KBM-7 (cell line): ENCODE measurements around the gene AP1S3.
A peak's percentile ranks its signal among the peaks of the same experiment; 100 is the strongest.
"Not testable (repeated sequence)": the region's sequence is repeated elsewhere in the genome, so short reads cannot be mapped to it uniquely, and the experiment has no call there.

Source experiments
- DNase-seq: peaks from one replicate; pipeline ENCODE4 v3.0.0-alpha.2; 2015
- in situ Hi-C: fragments of 300-500 bp; cut with MboI; formaldehyde crosslinking; loops from 2 replicates; pipeline ENCODE4 v1.14.3; 2020; ENCODE audit warnings: low sequenced_read_pairs, low pct_unique_long_range_greater_than_20kb, mixed read lengths

AP1S3 gene

DNA sequence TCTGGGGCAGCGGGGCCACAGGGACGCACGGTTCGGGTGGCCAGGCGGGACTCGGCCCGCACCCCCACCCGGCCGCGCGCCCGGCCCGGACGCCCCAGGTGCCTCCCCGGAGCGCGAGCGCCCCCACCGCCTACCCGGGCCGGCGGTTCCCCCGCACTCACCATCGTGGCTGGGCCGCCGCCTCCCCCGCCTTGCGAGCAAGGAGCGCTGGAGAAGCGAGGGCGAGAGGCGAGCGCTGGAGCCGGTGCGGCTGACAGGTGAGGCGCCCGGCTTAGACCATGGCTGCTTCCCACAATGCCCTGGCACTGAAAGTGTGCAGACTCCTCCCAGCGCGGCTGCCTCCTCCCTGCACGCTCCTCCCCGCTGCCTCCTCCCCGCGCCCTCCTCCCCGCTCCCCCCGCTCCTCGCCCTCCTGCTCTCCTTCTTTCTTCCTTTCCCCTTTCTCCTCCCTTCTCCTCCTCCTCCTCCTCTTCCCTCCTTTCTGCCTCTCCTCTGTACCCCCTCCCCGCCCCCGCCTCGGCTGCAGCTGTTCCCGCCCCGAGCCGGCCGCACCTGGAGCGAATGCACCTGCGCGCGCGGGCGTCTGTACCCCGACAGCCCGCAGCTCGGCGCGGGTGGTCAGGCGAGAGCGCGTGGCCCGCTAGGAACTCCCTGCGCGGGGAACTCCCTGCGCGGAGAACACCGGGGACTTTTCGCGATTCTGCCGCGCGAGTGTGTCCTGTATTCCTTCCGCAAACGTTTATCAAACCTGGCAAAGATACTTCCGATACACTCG is at the start of gene AP1S3:
Gene AP1S3, minus strand, starts transcription at position 296 of the 775 bp plus-strand sequence. Its CDS starts 132 bp downstream, at position 164.
- in situ Hi-C loops, result no loop called here
- DNase-seq, result peak; percentile 66

DNA sequence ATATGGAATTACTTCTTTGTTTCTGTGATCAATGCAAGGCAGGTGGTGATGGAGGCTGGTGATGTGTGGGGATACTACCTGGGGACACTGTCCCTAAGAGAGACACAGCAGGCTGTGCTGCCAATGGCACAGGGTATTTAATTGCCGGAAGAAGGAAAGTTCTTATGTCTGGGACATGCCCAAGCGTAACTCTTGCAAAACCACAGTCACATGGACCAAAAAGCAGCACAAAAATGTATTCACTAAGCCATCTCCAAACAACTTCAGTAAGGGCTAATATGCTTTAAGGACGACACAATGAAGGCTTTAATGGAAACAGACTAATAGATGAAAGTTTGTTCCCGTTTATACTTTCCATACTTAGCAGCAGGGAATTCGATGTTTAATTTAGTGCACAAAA is 49.7 kb upstream of the AP1S3 start:
- peak; percentile 31 for DNase-seq
- in situ Hi-C loops, result no loop called here

GRCh38 chr2:223886726-223887125 is 49.3 kb upstream of the AP1S3 start:
- in situ Hi-C loops, result no loop called here
- DNase-seq, result no peak

DNA sequence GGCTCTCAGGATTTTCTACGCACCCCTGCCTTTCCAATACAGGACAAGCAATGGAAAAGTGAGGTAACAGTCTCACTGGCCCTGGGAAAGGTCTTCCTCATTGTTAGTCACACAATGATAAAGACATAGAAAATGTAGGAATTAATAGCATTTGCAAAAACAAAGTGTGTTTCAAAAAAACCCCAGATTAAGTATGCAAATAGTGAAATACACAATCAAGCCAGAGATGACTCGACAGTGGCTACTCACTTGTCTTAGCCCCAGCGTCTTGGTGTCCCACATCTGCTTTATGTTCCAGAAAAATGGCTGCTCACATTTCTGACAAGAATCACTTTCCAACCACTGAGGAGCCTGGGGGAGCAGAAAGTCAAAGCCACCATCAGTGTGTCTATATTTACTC is 47.0 kb upstream of the AP1S3 start:
- no peak for DNase-seq
- in situ Hi-C loops, result no loop called here

DNA sequence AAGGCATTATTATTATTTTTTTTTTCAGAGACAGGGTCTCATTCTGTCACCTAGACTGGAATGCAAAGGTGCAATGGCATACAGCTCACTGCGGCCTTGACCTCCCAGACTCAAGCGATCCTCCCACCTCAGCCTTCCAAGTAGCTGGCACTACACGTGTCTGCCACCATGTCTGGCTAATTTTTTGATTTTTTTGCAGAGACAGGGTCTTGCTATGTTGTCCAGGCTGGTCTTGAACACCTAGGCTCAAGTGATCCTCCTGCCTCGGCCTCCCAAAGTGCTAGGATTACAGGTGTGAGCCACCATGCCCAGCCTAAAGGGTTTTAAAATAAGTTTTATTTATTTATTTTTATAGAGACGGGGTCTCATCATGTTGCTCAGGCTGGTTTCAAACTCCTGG is 45.3 kb upstream of the AP1S3 start:
- in situ Hi-C loops, result no loop called here
- no peak for DNase-seq

DNA sequence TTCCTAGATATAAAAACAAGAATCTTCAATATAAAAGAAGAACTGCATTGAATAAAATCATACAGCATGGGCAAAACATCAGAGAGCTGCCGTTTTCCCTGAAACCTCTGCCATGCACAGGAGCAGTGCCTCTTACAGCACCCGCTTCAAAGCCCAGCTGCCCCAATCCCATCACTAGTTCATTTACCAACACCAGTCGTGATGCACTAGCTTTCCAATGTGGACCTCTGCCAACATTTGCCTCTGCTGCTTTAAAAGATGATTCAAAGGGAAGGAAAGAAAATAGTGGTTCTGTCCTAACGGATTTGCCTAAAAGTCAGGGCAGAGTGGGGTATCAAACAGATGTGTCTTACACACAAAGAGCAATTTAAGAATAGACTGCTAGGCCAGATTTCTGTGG is 43.4 kb upstream of the AP1S3 start:
- DNase-seq, result no peak
- in situ Hi-C loops, result no loop called here

DNA sequence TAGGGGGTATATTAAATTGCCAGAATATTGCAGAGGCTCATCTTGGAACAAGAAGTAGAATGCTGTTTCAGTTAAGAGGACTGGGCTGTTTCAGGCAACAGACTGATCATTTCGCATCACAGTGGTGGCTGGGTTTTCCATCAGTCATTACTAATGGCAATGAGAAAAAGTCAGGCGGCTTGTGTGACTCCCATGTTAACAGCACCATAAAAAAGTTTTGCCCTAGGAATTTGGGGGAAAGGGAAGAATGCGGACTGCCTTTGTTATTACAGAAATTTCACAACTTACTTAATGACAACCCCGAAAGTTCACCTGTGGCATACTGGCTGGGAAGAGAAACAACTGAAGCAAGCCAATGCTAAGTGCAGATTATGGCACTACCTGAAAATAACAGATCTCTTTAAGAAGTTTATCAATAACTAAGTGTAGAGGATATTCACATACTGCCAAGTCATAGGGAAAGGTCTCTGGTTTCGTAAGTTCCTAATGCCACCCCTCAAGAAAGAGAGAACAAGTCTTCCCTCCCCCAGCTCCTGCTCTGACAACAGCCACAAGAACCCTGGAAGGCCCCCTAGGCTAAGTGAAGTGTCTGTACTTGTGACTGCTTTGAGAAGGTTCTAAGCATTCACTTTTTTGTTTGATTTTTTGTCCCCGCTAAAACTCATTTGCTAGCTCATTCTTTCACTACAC is 40.5 kb upstream of the AP1S3 start:
- no peak for DNase-seq
- in situ Hi-C loops, result no loop called here

DNA sequence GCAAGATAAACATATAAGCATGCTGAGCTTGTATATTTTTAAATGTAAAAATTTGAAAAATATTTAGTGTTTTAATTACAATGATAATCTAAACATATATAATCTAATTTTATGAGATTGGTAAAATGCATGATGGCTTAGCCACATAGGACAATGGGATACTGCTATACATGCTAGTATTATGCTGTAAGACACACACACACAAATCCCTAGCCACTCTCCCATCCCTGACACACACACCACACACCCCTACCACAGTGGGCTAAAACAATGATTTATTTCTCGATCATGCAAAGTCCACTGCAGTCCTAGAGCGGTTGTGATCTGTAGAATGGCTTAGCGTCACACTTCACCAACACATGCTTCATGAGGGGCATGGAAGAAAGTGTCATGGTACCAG is 36.3 kb upstream of the AP1S3 start:
- no peak for DNase-seq
- in situ Hi-C loops, result no loop called here

GRCh38 chr2:223872772-223873171 is 35.4 kb upstream of the AP1S3 start:
- in situ Hi-C loops, DNase-seq: not testable (repeated sequence)

DNA sequence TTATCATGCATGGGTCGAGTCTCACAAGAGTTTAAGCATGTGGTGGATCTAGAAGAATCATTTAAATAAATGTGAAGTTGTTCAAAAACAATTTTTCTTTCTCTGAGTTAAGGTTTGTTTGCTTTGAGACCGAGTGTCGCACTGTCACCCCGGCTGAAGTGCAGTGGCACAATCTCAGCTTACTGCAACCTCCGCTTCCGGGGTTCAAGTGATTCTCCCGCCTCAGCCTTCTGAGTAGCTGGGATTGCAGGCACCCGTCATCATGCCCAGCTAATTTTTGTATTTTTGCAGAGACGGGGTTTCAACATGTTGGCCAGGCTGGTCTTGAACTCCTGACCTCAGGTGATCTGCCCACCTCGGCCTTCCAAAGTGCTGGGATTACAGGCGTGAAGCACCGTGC is 34.3 kb upstream of the AP1S3 start:
- DNase-seq, in situ Hi-C loops: not testable (repeated sequence)

DNA sequence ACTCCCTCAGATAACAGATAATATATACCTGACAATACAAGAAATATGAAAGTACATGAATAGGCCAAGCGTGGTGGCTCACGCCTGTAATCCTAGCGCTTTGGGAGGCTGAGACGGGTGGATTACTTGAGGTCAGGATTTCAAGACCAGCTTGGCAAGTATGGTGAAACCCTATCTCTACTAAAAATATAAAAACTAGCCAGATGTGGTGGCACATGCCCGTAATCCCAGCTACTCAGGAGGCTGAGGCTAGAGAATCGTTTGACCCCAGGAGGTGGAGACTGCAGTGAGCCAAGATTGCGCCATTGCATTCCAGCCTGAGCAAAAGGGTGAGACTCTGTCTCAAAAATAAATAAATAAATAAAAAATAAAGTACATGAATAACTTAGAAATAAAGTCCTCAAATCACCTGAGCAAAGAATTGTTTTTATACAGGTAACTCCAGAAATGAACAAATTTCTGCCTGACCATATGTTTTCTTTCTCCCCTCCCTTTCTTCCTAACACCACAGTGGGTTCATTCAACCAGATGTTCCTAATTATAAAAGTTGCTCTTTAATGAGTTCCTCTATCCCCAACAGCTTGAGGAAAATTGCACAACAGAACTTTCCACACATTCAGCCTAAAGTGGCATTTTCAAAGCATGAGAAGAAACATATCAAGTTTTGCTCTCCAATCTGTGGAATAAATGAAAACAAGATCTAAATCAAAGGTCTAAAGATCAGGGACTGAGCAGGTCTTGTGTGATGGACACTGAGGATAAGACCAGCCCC is 33.6 kb upstream of the AP1S3 start:
- in situ Hi-C loops, result no loop called here
- DNase-seq, result peak; percentile 24

DNA sequence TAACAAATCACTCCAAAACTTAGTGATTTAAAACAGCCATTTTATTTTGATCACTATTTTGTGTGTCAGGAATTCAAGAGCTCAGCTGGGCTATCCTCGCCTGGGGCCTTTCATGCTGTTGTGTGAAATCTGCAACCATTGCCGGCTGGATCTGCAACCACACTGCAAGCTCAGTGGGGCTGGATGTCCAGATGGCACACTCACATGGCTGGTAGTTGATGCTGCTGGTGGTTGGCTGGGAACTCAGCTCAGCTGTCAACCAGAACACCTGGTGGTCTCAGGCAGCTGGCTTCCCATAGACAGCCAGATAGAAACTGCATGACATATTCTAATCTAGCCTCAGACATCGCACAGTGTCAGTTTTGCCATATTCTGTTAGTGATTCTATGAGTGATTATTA is 30.6 kb upstream of the AP1S3 start:
- in situ Hi-C loops, result no loop called here
- DNase-seq, result no peak

DNA sequence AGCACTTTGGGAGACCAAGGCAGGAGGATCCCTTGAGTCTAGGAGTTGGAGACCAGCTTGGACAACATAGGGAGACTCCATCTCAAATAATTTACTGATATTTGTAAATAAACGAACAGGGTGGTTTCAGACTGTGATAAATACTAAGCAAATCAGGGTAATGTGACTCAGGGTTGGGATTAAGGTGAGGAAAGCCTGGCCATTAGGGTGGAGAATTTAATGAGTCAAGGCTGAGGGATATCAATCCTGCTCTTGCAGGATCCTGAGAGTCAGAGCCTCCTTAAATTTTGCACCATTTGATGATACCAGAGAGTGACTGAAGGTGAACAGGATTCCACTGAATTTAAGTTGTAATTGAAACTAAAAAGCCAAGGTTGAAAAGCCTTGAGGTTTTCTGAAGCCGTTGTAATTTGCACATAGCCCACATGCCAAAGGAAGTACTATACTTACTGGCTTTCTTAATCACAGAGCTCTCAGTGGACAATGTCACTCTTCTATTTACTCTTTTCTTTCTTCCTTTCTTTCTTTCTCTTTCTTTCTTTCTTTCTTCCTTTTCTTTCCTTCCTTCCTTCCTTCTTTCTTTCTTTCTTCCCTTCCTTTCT is 28.6 kb upstream of the AP1S3 start:
- in situ Hi-C loops, result no loop called here
- no peak for DNase-seq

DNA sequence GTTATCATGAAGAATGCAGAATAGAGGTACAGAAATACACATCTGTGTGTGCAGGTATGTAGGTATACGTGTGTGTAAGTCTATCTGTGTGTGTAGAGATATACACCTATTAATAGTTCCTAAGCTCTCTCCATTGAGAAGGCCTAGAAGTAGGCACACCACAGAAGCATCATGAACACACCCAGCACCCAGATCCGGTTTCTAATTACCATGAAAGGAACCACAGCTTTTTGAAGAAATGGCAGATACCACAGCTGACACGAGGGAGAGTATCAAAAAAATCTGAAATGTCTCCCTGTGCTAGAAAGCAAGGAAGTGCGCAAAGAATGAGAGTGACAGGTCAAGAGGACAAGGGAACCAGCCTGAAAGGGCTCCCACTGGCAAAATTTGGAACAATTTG is 27.7 kb upstream of the AP1S3 start:
- in situ Hi-C loops, result no loop called here
- no peak for DNase-seq

GRCh38 chr2:223863491-223863890 is 26.1 kb upstream of the AP1S3 start:
- DNase-seq, result no peak
- in situ Hi-C loops, result no loop called here

GRCh38 chr2:223860809-223861738 is 23.7 kb upstream of the AP1S3 start:
- in situ Hi-C loops, result no loop called here

GRCh38 chr2:223859070-223859469 is 21.7 kb upstream of the AP1S3 start:
- in situ Hi-C loops, result no loop called here
- no peak for DNase-seq

More at GRCh38 chr2:223860809-223861738, 23.7 kb upstream of the AP1S3 start:
- no peak for DNase-seq

GRCh38 chr2:223856584-223856983 is 19.2 kb upstream of the AP1S3 start:
- DNase-seq, result no peak
- in situ Hi-C loops, result no loop called here

GRCh38 chr2:223856021-223856420 is 18.6 kb upstream of the AP1S3 start:
- DNase-seq, result no peak

More at GRCh38 chr2:223856021-223856420, 18.6 kb upstream of the AP1S3 start:
- in situ Hi-C loops, result no loop called here
